BLaER1 treated with 17β-estradiol and CSF1 and Interleukin-3, amounts not matched to agents 10 nM and 100 nM (cell line): ENCODE data around the gene IRX2.

Experiments
- H3K27ac ChIP-seq, 11 experiments: shearing (Covaris generic); formaldehyde crosslinking; 2 replicates each; pipeline ENCODE4 v1.8.1; 2022
- H3K27me3 ChIP-seq, 11 experiments: shearing (Covaris generic); formaldehyde crosslinking; 2 replicates each; pipeline ENCODE4 v1.8.1; 2022
- H3K36me3 ChIP-seq, 11 experiments: shearing (Covaris generic); formaldehyde crosslinking; 2 replicates each; pipeline ENCODE4 v1.8.1; 2022
- H3K4me1 ChIP-seq, 10 experiments: shearing (Covaris generic); formaldehyde crosslinking; 2 replicates each; pipeline ENCODE4 v1.8.1; 2022
- H3K4me2 ChIP-seq, 11 experiments: shearing (Covaris generic); formaldehyde crosslinking; 2 replicates each; pipeline ENCODE4 v1.8.1; 2022
- H3K4me3 ChIP-seq, 10 experiments: shearing (Covaris generic); formaldehyde crosslinking; 2 replicates each; pipeline ENCODE4 v1.8.1; 2022
- H3K9ac ChIP-seq, 11 experiments: shearing (Covaris generic); formaldehyde crosslinking; 2 replicates each; pipeline ENCODE4 v1.8.1; 2022
- H3K9me3 ChIP-seq, 11 experiments: shearing (Covaris generic); formaldehyde crosslinking; replicated peaks in 1 of 11; 2 replicates each; pipeline ENCODE4 v1.8.1; 2022
- H4K20me1 ChIP-seq, 11 experiments: shearing (Covaris generic); formaldehyde crosslinking; 2 replicates each; pipeline ENCODE4 v1.8.1; 2022
- Cebpa-rat ChIP-seq, 11 experiments: shearing (Covaris generic); IDR thresholded peaks; 2 replicates each; pipeline ENCODE4 v1.8.1; 2022

IRX2 gene

GRCh38 chr5:2773327-2773726 lies 21.9 kb upstream of the IRX2 start:
- Histone ChIP-seq H3K36me3 (no peaks in the 10 kb centered on the region), H4K20me1 (no peaks in the 10 kb centered on the region), H3K27ac (no peak overlapping the region), H3K4me3 (no peak overlapping the region), H3K4me1 (no peaks in the 10 kb centered on the region), H3K27me3 (no peaks in the 10 kb centered on the region), H3K9ac (no peak overlapping the region), H3K4me2 (no peak overlapping the region), H3K9me3 (peaks cover 0 to 26% (median 4%) of the 10 kb centered on the region in 11 experiments; a peak in 7 of 22 replicates)
- TF ChIP-seq Cebpa-rat (IDR thresholded peaks at IDR 0.05): no peak

GRCh38 chr5:2767089-2767488 lies 15.6 kb upstream of the IRX2 start:
- H3K27ac ChIP-seq: no peak overlapping the region
- H3K27me3 ChIP-seq: no peaks in the 10 kb centered on the region
- H4K20me1 ChIP-seq: no peaks in the 10 kb centered on the region
- H3K36me3 ChIP-seq: no peaks in the 10 kb centered on the region
- no peak overlapping the region for H3K4me3 ChIP-seq
- no peak for TF ChIP-seq Cebpa-rat (IDR thresholded peaks at IDR 0.05)
- peaks cover 14 to 38% (median 21%) of the 10 kb centered on the region in 10 experiments for H3K4me1 ChIP-seq
- H3K9ac ChIP-seq: no peak overlapping the region
- H3K9me3 ChIP-seq: peaks cover 0 to 8% (median 4%) of the 10 kb centered on the region in 11 experiments; a peak in 5 of 22 replicates
- no peak overlapping the region for H3K4me2 ChIP-seq

GRCh38 chr5:2764581-2764980 lies 13.1 kb upstream of the IRX2 start:
- Histone ChIP-seq H3K36me3 (no peaks in the 10 kb centered on the region), H3K27ac (no peak overlapping the region), H3K27me3 (no peaks in the 10 kb centered on the region), H3K4me3 (no peak overlapping the region), H3K9me3 (peaks cover 0 to 13% (median 10%) of the 10 kb centered on the region in 11 experiments; a peak in 14 of 22 replicates), H3K4me1 (peaks cover 32 to 63% (median 46%) of the 10 kb centered on the region in 10 experiments), H4K20me1 (no peaks in the 10 kb centered on the region), H3K9ac (no peak overlapping the region), H3K4me2 (peak overlapping the region in 6 of 11 experiments; percentile 18 to 90 (median 52); a peak in 5 of 22 replicates)
- no peak for TF ChIP-seq Cebpa-rat (IDR thresholded peaks at IDR 0.05)

- H3K9ac ChIP-seq: peak overlapping the region in 2 of 11 experiments; percentile 75 to 76; a peak in 2 of 22 replicates
- H3K9me3 ChIP-seq: peaks cover 0 to 24% (median 17%) of the 10 kb centered on the region in 11 experiments; a peak in 15 of 22 replicates
- TF ChIP-seq Cebpa-rat (IDR thresholded peaks at IDR 0.05): no peak
- peaks cover 43 to 74% (median 58%) of the 10 kb centered on the region in 10 experiments for H3K4me1 ChIP-seq
- H4K20me1 ChIP-seq: no peaks in the 10 kb centered on the region
- no peaks in the 10 kb centered on the region; a peak in 2 of 22 replicates for H3K36me3 ChIP-seq
- H3K4me2 ChIP-seq: peak overlapping the region in 10 of 11 experiments; percentile 50 to 90 (median 81); a peak in 17 of 22 replicates
- no peak overlapping the region for H3K4me3 ChIP-seq
- H3K27ac ChIP-seq: peak overlapping the region in 6 of 11 experiments; percentile 68 to 85 (median 78); a peak in 9 of 22 replicates
- H3K27me3 ChIP-seq: no peaks in the 10 kb centered on the region
Measured at GRCh38 chr5:2763533-2763794, 12.0 kb upstream of the IRX2 start.

GRCh38 chr5:2762744-2763532 lies 11.5 kb upstream of the IRX2 start:
- TF ChIP-seq Cebpa-rat (IDR thresholded peaks at IDR 0.05): no peak
- Histone ChIP-seq H3K4me2 (peak overlapping the region; percentile 50 to 90 (median 81)), H3K9me3 (peaks cover 0 to 27% (median 22%) of the 10 kb centered on the region in 11 experiments; a peak in 15 of 22 replicates), H3K4me1 (peaks cover 49 to 79% (median 63%) of the 10 kb centered on the region in 10 experiments), H3K9ac (peak overlapping the region in 8 of 11 experiments; percentile 8 to 76 (median 54); a peak in 9 of 22 replicates), H3K4me3 (peak overlapping the region in 5 of 10 experiments; percentile 6 to 42 (median 27); a peak in 4 of 20 replicates), H3K27me3 (no peaks in the 10 kb centered on the region), H3K27ac (peak overlapping the region in 10 of 11 experiments; percentile 52 to 85 (median 70); a peak in 20 of 22 replicates), H4K20me1 (no peaks in the 10 kb centered on the region), H3K36me3 (peaks cover 0 to 3% (median 0%) of the 10 kb centered on the region in 11 experiments; a peak in 2 of 22 replicates)

GRCh38 chr5:2761921-2762488 lies 10.5 kb upstream of the IRX2 start:
- Histone ChIP-seq H3K27ac (peak overlapping the region; percentile 27 to 85 (median 68); a peak in 21 of 22 replicates), H3K4me3 (peak overlapping the region in 6 of 10 experiments; percentile 5 to 42 (median 30); a peak in 8 of 20 replicates), H3K36me3 (peaks cover 0 to 12% (median 0%) of the 10 kb centered on the region in 11 experiments; a peak in 4 of 22 replicates), H3K9me3 (peaks cover 0 to 36% (median 32%) of the 10 kb centered on the region in 11 experiments; a peak in 16 of 22 replicates), H3K4me1 (peaks cover 54 to 87% (median 70%) of the 10 kb centered on the region in 10 experiments), H3K9ac (peak overlapping the region in 10 of 11 experiments; percentile 26 to 76 (median 54); a peak in 20 of 22 replicates), H3K27me3 (no peaks in the 10 kb centered on the region), H3K4me2 (peak overlapping the region; percentile 50 to 90 (median 81)), H4K20me1 (no peaks in the 10 kb centered on the region)
- peak in 1 of 11 experiments; percentile 57; a peak in 1 of 22 replicates for TF ChIP-seq Cebpa-rat (IDR thresholded peaks at IDR 0.05)

- no peak for TF ChIP-seq Cebpa-rat (IDR thresholded peaks at IDR 0.05)
- H3K27ac ChIP-seq: peak overlapping the region in 7 of 11 experiments; percentile 33 to 85 (median 75); a peak in 14 of 22 replicates
- peaks cover 0 to 46% (median 42%) of the 10 kb centered on the region in 11 experiments; a peak in 18 of 22 replicates for H3K9me3 ChIP-seq
- peaks cover 0 to 24% (median 0%) of the 10 kb centered on the region in 11 experiments; a peak in 4 of 22 replicates for H3K36me3 ChIP-seq
- H3K4me1 ChIP-seq: peaks cover 64 to 98% (median 89%) of the 10 kb centered on the region in 10 experiments
- H3K4me3 ChIP-seq: peak overlapping the region in 4 of 10 experiments; percentile 34 to 45 (median 40); a peak in 4 of 20 replicates
- peak overlapping the region; percentile 39 to 90 (median 74); a peak in 20 of 22 replicates for H3K4me2 ChIP-seq
- no peaks in the 10 kb centered on the region for H4K20me1 ChIP-seq
- peaks cover 0 to 16% (median 0%) of the 10 kb centered on the region in 11 experiments; a peak in 6 of 22 replicates for H3K27me3 ChIP-seq
- H3K9ac ChIP-seq: peak overlapping the region in 2 of 11 experiments; percentile 18 to 75; a peak in 2 of 22 replicates
Measured at GRCh38 chr5:2759696-2760461, 8.4 kb upstream of the IRX2 start.

GRCh38 chr5:2759091-2759490 lies 7.6 kb upstream of the IRX2 start:
- Histone ChIP-seq H3K4me2 (peak overlapping the region; percentile 39 to 90 (median 74)), H3K36me3 (peaks cover 0 to 24% (median 0%) of the 10 kb centered on the region in 11 experiments; a peak in 4 of 22 replicates), H3K4me3 (peak overlapping the region in 4 of 10 experiments; percentile 29 to 45 (median 40); a peak in 4 of 20 replicates), H4K20me1 (no peaks in the 10 kb centered on the region), H3K4me1 (peaks cover 72 to 100% (median 92%) of the 10 kb centered on the region in 10 experiments), H3K9ac (no peak overlapping the region), H3K27me3 (peaks cover 0 to 16% (median 0%) of the 10 kb centered on the region in 11 experiments; a peak in 6 of 22 replicates), H3K27ac (peak overlapping the region in 6 of 11 experiments; percentile 68 to 85 (median 78); a peak in 10 of 22 replicates), H3K9me3 (peaks cover 0 to 43% (median 40%) of the 10 kb centered on the region in 11 experiments; a peak in 18 of 22 replicates)
- no peak for TF ChIP-seq Cebpa-rat (IDR thresholded peaks at IDR 0.05)
